ENCODE results near the gene KRT82.

- TF ChIP-seq REST (IDR thresholded peaks at IDR 0.05; ENCODE audit: low read depth, low read length) (no peak), CHD2 (IDR thresholded peaks at IDR 0.05; ENCODE audit: low read length, partially characterized antibody) (no peak), POLR2AphosphoS5 (IDR thresholded peaks at IDR 0.05; ENCODE audit: low read depth, low read length) (no peak), NFIC (IDR thresholded peaks at IDR 0.05; ENCODE audit: borderline replicate concordance) (no peak), SIN3A (IDR thresholded peaks at IDR 0.05; ENCODE audit: borderline replicate concordance, low read depth, low read length) (no peak), EP300 (IDR thresholded peaks at IDR 0.05; ENCODE audit: borderline replicate concordance in 1 of 2, low read depth in 1 of 2, low read length in 1 of 2) (no peak), YY1 (IDR thresholded peaks at IDR 0.05; ENCODE audit: low read depth) (no peak), EZH2phosphoT487 (IDR thresholded peaks at IDR 0.05; ENCODE audit: borderline replicate concordance, low read depth) (no peak), MAX (IDR thresholded peaks at IDR 0.05; ENCODE audit: low read depth) (no peak), FOSL2 (IDR thresholded peaks at IDR 0.05; ENCODE audit: borderline replicate concordance, low read depth) (no peak), TAF1 (IDR thresholded peaks at IDR 0.05; ENCODE audit: borderline replicate concordance, low read depth, low read length) (no peak), IRF3 (IDR thresholded peaks at IDR 0.05; ENCODE audit: low read depth, low read length) (no peak), RAD21 (IDR thresholded peaks at IDR 0.05; ENCODE audit: low read length) (no peak)
- TF ChIP-seq, protein P1, sequence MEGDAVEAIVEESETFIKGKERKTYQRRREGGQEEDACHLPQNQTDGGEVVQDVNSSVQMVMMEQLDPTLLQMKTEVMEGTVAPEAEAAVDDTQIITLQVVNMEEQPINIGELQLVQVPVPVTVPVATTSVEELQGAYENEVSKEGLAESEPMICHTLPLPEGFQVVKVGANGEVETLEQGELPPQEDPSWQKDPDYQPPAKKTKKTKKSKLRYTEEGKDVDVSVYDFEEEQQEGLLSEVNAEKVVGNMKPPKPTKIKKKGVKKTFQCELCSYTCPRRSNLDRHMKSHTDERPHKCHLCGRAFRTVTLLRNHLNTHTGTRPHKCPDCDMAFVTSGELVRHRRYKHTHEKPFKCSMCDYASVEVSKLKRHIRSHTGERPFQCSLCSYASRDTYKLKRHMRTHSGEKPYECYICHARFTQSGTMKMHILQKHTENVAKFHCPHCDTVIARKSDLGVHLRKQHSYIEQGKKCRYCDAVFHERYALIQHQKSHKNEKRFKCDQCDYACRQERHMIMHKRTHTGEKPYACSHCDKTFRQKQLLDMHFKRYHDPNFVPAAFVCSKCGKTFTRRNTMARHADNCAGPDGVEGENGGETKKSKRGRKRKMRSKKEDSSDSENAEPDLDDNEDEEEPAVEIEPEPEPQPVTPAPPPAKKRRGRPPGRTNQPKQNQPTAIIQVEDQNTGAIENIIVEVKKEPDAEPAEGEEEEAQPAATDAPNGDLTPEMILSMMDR (IDR thresholded peaks at IDR 0.05): no peak
Measured at GRCh38 chr12:52441320-52441911, 35.3 kb upstream of the KRT82 start.

All from SK-N-SH (cell line).